HG03025 (cell line): ENCODE results near the gene KLC3.
"Not testable (repeated sequence)": the region's sequence is repeated elsewhere in the genome, so short reads cannot be mapped to it uniquely, and the experiment has no call there.

Experiments
- ATAC-seq: cut with Tn5 transposase; IDR thresholded peaks from one replicate; pipeline ENCODE4 v1.9.1; 2021; ENCODE audit warnings: mild to moderate bottlenecking, moderate library complexity; ENCODE audit not compliant: unreplicated experiment, low FRiP score

The KLC3 gene

DNA sequence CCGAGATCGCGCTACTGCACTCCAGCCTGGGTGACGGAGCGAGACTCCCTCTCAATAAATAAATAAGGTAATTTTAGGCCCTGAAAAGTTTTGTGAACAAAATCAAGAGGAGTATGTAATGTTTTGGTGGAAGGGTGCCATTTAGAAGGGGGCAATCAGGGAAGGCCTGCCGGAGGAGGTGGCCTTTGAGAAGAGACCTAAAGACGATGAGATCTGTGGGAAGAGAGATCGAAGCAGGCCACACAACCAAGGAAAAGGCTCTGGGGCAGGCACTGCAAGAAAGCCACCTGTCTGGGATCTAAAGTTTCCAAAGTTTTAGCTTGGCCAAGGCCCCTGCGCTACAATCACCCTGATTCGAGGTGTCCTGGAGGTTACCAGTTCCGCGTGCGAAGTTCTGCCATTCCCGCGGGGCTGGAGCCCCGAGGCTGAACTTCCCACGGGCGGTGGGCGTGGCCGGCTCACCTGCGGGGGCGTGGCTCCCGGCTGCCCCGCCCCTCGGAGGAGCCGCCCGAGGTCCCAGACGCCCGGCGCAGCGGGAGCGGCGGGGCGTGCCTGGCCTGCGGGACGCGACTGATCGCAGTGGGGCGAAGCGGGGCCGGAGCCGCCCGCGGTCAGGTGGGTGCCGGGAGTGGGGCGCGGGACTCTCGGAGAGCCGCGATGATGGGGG lies at the start of gene KLC3:
Gene KLC3 (plus strand): TSS at position 519 of the 667 bp plus-strand sequence. CDS start 4,792 bp downstream, outside the sequence.
- no peak for ATAC-seq

DNA sequence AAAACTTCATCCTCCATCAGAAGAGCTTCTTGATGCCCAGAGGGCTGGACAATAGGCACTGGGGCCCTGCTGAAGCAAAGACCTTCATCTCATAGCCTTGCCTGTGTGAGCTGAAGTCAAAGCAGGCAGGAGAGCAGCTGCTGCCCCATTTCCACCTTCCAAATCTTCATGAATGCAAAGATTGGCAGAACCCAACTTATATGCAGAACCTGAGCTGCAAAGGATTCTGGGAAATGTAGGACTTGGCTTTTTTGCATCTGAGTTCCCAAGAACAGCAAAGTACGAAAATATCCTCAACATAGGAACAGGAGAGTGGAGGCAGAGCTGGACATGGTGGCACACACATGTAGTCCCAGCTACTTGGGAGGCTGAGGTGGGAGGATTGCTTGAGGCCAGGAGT lies 48.7 kb upstream of the KLC3 start:
- no peak for ATAC-seq

DNA sequence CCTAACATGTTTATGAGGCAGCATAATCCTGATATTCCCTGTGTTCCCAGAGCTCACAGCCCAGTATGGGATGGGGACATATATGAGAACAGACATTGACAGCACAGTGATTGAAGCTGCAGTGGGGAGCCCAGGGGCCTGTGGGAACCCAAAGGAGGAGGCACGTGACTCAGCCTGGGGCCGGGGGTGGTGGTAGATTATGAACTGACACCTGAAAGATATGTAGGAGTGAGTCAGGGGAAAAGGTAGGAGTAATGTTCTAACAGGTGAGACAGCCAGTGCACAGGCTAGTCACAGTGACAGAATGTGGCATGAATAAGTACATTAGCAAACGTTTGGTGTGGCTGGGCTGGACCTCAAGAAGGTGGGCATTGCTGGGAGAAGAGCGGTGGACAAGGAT lies 46.9 kb upstream of the KLC3 start:
- ATAC-seq = no peak

DNA sequence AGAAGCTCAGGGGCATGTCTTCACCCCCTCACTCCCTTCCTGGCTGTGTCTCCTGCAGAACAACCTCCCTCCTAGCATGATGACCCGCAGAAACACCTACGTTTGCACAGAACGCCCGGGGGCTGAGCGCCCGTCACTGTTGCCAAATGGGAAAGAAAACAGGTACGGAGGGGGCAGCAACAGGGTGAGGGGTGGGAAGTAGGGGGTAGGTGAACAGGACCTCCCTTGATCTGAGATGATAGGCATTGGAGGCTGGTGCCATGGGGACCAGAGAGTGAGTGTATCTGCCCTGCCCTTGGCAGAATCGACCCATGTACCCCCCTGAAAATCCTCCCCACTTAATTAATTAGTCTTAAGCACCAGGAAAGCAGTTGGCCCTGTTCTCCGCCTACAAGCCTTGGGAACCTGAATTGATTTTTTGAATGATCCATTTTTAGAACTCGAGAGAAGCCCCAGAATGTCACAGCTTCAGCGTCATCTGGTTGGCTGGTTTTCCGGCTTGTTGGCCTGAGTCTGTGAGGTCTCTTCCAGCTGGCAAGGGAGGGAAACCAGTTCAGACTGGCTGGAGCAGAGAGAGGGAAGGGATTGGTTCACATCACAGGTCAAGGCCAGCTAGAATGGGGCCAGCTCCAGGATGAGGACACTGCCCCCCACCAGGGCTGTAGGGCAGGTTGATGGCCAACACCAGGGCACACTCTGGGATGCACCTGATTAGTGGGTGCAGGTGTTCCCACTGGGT lies 46.1 kb upstream of the KLC3 start:
- no peak for ATAC-seq

DNA sequence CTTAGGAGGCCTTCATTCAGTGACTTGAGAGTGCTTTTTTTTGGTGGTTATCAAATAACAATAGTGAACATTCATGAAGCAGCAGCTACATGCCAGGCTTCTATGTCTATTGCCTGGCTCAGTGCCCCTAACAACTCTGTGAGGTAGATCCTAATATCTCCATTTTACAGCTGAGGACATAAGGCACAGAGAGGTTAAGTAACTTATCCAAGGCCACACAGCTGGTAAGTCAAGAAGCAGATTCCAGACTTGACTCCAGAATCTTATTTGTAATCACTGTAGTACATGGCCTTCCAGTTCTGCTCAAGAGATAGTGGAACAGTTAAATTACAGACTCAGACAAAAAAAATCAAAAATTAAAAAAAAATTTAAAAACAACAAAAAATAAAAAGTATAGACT lies 44.7 kb upstream of the KLC3 start:
- no peak for ATAC-seq

DNA sequence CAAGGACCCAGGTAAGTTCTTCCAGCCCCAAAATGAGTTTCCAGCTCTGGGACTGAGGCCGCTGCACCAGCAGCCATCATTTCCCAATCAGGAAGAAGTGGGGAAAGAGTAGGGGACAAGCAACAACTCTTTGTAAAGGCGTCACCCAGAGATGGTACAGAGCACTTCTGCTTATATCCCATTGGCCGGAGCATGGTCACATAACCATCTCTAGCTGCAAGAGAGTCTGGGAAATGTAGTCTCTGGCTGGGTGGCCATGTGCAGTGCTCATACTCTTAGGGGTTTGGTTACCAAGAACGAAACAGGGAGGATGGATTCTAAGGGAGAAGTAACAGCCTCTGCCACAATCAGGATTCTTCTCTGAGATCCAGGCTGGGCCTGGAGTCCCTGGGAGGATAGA lies 44.2 kb upstream of the KLC3 start:
- no peak for ATAC-seq

DNA sequence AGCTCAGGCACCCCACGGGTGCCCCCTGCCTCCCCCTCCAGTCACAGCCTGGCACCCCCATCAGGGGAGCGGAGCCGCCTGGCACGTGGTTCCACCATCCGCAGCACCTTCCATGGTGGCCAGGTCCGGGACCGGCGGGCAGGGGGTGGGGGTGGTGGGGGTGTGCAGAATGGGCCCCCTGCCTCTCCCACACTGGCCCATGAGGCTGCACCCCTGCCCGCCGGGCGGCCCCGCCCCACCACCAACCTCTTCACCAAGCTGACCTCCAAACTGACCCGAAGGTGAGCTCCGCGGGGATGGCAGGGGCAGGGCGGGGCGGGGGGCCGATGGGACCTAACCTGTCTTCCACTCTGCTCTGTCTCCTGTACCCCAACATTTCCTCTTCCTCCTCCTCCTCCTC lies 42.9 kb upstream of the KLC3 start:
- ATAC-seq = no peak

DNA sequence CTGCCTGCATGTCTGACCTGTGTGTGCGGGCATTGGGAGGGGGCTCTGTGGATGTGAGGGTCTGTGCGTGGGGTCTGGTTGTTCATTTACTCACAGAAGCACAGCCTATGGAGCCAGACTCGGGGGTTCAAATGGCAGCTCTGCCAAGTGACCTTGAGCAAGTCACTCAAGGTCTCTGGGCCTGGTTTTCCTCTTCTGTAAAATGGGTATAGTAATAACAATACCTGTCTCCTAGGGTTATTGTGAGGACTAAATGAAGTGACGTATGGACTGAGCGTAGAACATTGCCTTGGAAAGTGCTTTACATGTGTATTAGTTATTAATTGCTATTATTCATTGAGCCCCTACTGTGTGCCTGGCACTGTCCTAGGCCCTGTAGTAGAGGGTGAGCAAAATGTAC lies 42.3 kb upstream of the KLC3 start:
- ATAC-seq = no peak

DNA sequence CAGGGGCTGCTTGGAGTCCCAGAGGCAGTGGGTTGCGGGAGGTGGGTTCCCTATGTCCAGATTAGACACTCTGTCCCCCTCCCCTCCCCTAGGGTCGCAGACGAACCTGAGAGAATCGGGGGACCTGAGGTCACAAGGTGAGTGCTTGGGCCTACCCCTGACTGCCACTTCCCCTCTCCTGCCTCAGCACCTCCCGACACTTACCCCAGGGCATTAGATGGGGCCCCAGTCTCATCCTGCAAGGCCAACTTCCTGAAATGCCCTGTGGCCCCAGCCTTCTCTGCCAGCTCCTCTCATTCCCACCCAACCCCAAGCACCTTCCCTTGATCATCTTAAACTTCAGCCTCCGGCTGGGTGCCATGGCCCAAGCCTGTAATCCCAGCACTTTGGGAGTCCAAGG lies 40.8 kb upstream of the KLC3 start:
- no peak for ATAC-seq

DNA sequence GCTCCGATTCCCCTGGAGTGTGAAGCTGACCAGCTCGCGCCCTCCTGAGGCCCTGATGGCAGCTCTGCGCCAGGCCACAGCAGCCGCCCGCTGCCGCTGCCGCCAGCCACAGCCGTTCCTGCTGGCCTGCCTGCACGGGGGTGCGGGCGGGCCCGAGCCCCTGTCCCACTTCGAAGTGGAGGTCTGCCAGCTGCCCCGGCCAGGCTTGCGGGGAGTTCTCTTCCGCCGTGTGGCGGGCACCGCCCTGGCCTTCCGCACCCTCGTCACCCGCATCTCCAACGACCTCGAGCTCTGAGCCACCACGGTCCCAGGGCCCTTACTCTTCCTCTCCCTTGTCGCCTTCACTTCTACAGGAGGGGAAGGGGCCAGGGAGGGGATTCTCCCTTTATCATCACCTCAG lies 38.1 kb upstream of the KLC3 start:
- no peak for ATAC-seq

DNA sequence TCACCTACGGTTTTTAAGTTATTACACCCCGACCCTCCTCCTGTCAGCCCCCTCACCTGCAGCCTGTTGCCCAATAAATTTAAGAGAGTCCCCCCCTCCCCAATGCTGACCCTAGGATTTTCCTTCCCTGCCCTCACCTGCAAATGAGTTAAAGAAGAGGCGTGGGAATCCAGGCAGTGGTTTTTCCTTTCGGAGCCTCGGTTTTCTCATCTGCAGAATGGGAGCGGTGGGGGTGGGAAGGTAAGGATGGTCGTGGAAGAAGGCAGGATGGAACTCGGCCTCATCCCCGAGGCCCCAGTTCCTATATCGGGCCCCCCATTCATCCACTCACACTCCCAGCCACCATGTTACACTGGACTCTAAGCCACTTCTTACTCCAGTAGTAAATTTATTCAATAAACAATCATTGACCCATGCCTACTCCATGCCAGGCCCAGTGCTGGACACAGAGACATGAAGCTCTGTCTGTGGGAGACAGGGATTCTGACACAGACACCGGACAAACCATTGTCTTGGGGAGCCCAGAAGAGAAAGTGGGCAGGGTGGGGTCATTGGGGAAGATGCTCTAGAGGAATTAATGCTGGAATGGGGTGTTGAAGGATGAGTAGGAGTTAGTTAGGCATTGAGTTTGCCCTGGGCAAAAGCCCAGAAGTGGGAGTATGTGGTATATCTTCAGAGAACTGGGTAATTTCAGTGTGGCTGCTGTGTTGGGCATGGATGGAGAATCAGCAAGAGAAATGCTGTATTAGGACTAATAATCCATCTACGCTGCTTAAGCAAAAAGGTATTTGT lies 37.1 kb upstream of the KLC3 start:
- ATAC-seq = no peak

DNA sequence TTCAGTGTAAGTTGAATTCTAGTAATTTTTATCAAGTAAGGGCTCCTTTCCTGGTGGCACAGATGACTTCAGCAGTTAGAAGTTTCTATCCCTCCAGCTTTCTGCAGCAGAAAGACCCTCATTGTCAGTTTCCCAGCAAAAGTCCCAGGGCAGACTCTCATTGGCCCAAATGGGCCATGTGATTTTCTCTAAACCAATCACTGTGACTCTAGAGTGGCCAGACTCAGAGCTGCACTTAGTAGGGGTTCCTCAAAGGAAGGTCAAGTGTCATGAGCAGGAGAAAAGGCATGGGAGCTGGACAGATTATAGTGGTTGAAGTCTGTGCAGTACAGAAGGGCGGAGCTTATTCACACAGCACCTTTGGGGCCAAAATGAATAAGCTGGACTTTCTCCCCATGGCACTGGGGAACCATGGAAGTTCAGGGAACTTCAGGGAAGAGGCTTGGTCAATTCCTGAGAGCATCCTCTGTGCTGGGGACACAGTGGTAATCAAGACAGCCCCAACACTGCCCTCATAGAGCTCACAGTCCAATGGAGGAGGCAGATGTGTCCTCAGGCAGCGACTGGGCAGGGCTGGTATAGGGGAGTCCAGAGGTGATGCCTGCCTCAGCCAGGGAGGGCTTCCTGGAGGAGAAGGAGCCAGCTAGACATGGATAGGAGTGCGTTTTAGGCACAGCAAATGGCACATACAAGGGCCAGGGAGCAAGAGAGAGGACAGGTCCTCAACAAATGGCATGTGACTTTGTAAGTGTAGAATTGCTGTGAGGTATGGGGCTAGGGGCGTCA lies 36.2 kb upstream of the KLC3 start:
- no peak for ATAC-seq

DNA sequence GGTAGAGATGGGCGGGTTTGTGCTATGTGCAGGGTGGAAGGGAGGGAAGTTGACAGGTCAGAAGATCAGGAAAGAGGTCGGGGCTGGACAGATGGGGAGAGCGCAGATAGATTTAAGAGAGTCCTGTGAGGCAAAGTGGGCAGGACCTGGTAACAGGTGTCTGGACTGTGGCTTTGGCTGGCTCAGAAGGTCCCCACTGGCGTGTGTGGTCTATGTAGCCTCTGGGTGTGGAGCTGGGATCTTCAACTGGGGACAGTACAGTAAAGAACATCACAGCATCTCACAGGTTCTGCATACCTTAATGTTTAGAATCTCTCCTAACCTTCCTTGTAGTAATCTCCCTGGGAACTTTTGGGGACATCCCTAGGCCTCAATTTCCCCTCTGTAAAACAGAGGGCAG lies 35.5 kb upstream of the KLC3 start:
- no peak for ATAC-seq

DNA sequence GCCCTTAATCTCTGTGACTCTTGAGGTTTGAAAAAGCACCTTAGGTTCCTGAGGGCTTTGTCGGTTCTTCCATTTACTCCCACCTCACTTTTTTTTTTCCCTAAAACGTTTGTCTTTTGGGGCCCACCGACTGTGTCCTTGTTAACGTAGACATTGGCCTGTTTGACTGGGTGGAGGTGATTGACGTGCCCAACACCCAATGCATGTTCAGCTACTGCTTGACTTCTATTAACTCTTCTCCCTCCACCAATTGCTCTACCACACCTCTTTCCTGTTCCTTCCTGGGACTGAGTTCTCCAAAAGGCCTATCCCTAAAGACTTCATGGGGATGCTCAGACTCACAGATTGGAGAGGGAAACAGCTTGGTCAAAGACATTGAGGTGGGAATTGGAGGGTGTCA lies 35.1 kb upstream of the KLC3 start:
- ATAC-seq = no peak

DNA sequence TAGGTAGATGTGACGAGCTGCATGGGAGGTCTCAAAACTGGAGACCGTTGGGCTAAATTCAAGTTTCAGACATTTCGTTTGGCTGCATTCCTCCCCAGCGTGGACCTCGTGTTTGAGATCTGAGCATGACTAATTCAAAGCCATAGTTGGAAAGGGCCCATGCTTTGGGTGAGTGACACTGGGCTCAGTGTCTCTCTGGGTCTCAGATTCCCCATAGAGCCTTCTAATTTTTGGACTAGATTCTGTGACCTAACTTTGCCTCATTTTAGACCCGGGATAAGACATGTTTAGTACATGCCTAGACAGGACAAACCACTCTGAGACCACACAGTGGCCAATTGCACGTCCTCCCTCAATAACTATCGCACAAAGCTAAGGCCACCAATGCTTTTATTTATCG lies 34.5 kb upstream of the KLC3 start:
- ATAC-seq = no peak

DNA sequence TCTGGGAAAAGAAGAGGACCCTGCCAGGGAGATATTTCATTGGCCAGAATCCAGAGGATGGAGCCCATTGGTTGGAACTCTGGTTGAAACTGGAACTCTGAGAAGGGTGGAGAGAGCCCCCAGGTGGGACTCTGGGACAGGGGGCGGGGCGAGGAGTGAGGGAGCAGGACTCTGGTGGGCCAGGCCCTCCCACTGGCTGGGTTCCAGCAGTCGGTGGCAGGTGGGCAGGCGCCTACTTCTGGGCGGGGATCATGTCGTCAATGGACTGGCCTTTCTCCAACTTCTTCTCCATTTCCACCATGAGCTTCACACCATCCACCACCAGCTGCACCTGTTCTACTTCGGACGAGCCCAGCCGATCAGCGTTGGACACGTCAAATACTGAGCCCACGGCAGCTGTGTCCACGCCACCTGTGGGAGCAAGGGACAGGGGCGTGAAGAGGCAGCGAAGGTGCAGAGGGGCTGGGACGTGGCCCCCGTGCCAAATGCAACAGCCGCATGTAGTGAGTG lies 34.0 kb upstream of the KLC3 start:
- no peak for ATAC-seq

DNA sequence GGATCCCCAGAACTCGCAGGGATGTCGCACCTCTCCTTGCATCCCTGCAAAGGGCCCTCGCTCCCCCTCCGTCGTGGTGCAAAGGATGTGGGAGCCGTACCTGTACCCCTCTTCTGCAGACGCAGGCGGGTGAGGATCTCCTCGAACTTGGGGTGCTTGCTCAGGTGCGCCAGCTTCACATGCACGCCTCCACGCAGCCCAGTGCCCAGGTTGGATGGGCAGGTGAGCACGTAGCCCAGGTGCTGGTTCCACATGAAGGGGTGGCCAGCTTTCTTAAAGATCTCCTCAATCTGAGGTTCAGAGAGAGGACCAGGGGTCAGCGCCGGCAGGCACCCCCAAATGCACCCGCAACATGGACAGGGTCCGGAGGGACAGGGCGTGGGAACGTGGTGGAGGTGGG lies 33.2 kb upstream of the KLC3 start:
- no peak for ATAC-seq

DNA sequence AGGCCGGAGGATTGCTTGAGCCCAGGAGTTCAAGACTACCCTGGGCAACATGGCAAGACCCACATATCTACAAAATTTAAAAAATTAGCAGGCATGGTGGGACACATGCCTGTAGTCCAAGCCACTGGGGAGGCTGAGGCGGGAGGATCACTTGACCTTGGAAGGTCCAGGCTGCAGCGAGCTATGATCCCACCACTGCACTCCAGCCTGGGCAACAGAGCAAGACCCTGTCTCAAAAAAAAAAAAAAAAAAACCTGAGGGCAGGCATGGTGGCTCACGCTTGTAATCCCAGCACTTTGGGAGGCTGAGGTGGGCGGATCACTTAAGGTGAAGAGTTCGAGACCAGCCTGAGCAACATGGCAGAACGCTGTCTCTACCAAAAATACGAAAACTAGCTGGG lies 31.2 kb upstream of the KLC3 start:
- ATAC-seq = not testable (repeated sequence)

DNA sequence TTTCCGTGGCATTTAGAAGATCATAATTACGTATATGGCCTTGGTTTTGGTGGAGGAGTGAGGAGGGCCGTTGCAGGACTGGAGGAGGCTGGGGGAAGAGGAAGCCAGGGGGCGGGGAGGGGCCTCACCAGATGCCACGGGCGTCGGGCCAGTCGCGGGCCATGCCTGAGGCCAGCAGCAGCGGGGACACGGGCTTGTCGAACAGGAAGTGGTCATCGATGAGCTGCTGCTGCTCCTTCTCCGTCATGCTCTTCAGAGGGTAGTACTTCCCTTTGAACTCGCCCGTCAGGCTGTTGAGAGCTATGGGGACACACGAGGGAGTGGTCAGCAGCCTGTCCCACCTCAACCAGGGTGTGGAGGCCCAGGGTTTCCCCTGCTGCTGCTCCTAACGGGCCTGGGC lies 28.9 kb upstream of the KLC3 start:
- no peak for ATAC-seq

DNA sequence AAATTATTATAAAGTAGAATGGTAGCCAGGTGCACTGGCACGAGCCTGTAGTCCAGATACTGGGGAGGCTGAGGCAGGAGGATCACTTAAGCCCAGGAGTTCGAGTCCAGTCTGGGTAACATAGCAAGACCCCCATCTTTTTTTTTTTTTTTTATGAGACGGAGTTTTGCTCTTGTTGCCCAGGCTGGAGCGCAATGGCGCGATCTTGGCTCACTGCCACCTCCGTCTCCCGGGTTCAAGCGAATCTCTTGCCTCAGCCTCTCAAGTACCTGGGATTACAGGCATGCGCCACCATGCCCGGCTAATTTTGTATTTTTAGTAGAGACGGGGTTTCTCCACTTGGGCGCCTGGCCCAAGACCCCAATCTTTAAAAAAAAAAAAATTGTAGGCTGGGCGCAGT lies 28.3 kb upstream of the KLC3 start:
- ATAC-seq = not testable (repeated sequence)
